NB4 (cell line): Measurements from ENCODE around the gene CD300LG.

Experiments used
- CTCF ChIP-seq: IDR thresholded peaks from one replicate; pipeline ENCODE4 v1.5.1; 2012; ENCODE audit warnings: low read depth, low read length
- POLR2A ChIP-seq: IDR thresholded peaks from 2 replicates; pipeline ENCODE4 v1.6.1; 2011; ENCODE audit warnings: mild to moderate bottlenecking; ENCODE audit not compliant: insufficient read length; ENCODE audit errors: extremely low read depth
- TF ChIP-seq, protein P1 (sequence below): IDR thresholded peaks from 2 replicates; pipeline ENCODE4 v1.6.1; 2011; ENCODE audit warnings: low read depth, low read length

- TF ChIP-seq CTCF (peak; percentile 86), POLR2A (no peak)
- TF ChIP-seq, protein P1, sequence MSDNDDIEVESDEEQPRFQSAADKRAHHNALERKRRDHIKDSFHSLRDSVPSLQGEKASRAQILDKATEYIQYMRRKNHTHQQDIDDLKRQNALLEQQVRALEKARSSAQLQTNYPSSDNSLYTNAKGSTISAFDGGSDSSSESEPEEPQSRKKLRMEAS, result peak; percentile 60
Observed at GRCh38 chr17:43846221-43846712, 709 bp upstream of the CD300LG start.
